Renal pelvis (tissue), 4 donors: ENCODE results near the gene STK24. TPM values are rescaled to one million over a fixed set of nuclear protein-coding genes. Genes with fewer than 3 reads are reported as not detected.

Source experiments
- DNase-seq: peaks from one replicate; pipeline ENCODE4 v3.0.0-alpha.2; 2013
- polyA plus RNA-seq, 3 donors: library from polyadenylated mRNA; unstranded; fragments of 120-200 nt; gene quantifications; one replicate each; pipeline ENCODE4 v1.2.1, GENCODE V29; 2013; ENCODE audit not compliant: insufficient read length in 3 of 3

STK24 gene
- polyA plus RNA-seq, 3 donors: 109 to 117 (median 115) TPM

- no peak for DNase-seq
Observed at GRCh38 chr13:98515818-98516465, 61.0 kb downstream of the STK24 start.

GRCh38 chr13:98514288-98514687 is 62.6 kb downstream of the STK24 start:
- DNase-seq: no peak

- DNase-seq: no peak
Observed at GRCh38 chr13:98513837-98514236, 63.1 kb downstream of the STK24 start.

GRCh38 chr13:98512774-98513665 is 63.9 kb downstream of the STK24 start:
- DNase-seq: no peak

- no peak for DNase-seq
Observed at GRCh38 chr13:98511435-98511834, 65.5 kb downstream of the STK24 start.

GRCh38 chr13:98510156-98510509 is 66.8 kb downstream of the STK24 start:
- no peak for DNase-seq

GRCh38 chr13:98509271-98510155 is 67.4 kb downstream of the STK24 start:
- no peak for DNase-seq

- no peak for DNase-seq
Observed at GRCh38 chr13:98508685-98509084, 68.2 kb downstream of the STK24 start.

- DNase-seq: no peak
Observed at GRCh38 chr13:98508280-98508679, 68.6 kb downstream of the STK24 start.

- peak; percentile 58 for DNase-seq
Observed at GRCh38 chr13:98507282-98507797, 69.6 kb downstream of the STK24 start.

- DNase-seq: no peak
Observed at GRCh38 chr13:98506728-98507230, 70.1 kb downstream of the STK24 start.

GRCh38 chr13:98506322-98506721 is 70.6 kb downstream of the STK24 start:
- no peak for DNase-seq

GRCh38 chr13:98505217-98505616 is 71.7 kb downstream of the STK24 start:
- DNase-seq: no peak

GRCh38 chr13:98504371-98504963 is 72.4 kb downstream of the STK24 start:
- no peak for DNase-seq

GRCh38 chr13:98504029-98504351 is 72.9 kb downstream of the STK24 start:
- no peak for DNase-seq

- no peak for DNase-seq
Observed at GRCh38 chr13:98503175-98504028, 73.5 kb downstream of the STK24 start.

GRCh38 chr13:98500963-98501421 is 75.9 kb downstream of the STK24 start:
- no peak for DNase-seq

- DNase-seq: no peak
Observed at GRCh38 chr13:98496966-98497365, 79.9 kb downstream of the STK24 start.

- DNase-seq: no peak
Observed at GRCh38 chr13:98496479-98496791, 80.5 kb downstream of the STK24 start.

GRCh38 chr13:98495627-98496478 is 81.1 kb downstream of the STK24 start:
- DNase-seq: no peak
